CD4-positive, alpha-beta memory T cell (primary cell): ENCODE data around the gene CDHR5. TPM values are rescaled to one million over a fixed set of nuclear protein-coding genes. Genes with fewer than 3 reads are reported as not detected.

ENCODE experiments used
- CTCF ChIA-PET: fragments of 350-600 bp; sonication (Branson Sonifier 250); formaldehyde crosslinking; loops from one replicate; lab custom pipeline; 2021; ENCODE audit warnings: inconsistent platforms; ENCODE audit not compliant: partially characterized antibody; lab: Charles Lee
- POLR2A ChIA-PET: fragments of 350-600 bp; sonication (Branson Sonifier 250); formaldehyde crosslinking; loops from one replicate; lab custom pipeline; 2021; ENCODE audit not compliant: partially characterized antibody; lab: Charles Lee
- DNase-seq, 5 donors: peaks; one replicate each; pipeline versions ENCODE4 v3.0.0 to v3.0.0-alpha.2; 2020 to 2022; ENCODE audit warnings: mixed read lengths in 1 of 5
- H3K27ac ChIP-seq: one replicate; pipeline ENCODE4 v1.7.0; 2013; ENCODE audit warnings: low read depth, low read length
- H3K27me3 ChIP-seq: 2 replicates; pipeline ENCODE4 v1.7.0; 2013; ENCODE audit warnings: mild to moderate bottlenecking, low read length, moderate library complexity; ENCODE audit not compliant: insufficient read depth
- H3K36me3 ChIP-seq: 2 replicates; pipeline ENCODE4 v1.7.0; 2013; ENCODE audit warnings: mild to moderate bottlenecking, low read length, moderate library complexity; ENCODE audit not compliant: insufficient read depth
- H3K4me1 ChIP-seq: 2 replicates; pipeline ENCODE4 v1.7.0; 2013; ENCODE audit warnings: mild to moderate bottlenecking, low read length, moderate library complexity; ENCODE audit not compliant: insufficient read depth
- H3K4me3 ChIP-seq, 2 donors: one replicate each; pipeline ENCODE4 v1.7.0; 2013; ENCODE audit warnings: low read length in 2 of 2, mild to moderate bottlenecking in 1 of 2
- H3K9me3 ChIP-seq, 2 donors: one replicate each; pipeline ENCODE4 v1.7.0; 2013; ENCODE audit warnings: low read length in 2 of 2, control low read depth in 1 of 2; ENCODE audit not compliant: control insufficient read depth in 1 of 2
- H3K27ac Mint-ChIP-seq, 7 donors: one replicate each; pipeline ENCODE4 v1.8.0; 2020 to 2021; ENCODE audit warnings: mixed read lengths in 7 of 7, mild to moderate bottlenecking in 6 of 7, inconsistent platforms in 3 of 7, moderate library complexity in 3 of 7
- H3K27me3 Mint-ChIP-seq, 2 donors: one replicate each; pipeline ENCODE4 v1.8.0; 2020 to 2021; ENCODE audit warnings: mixed read lengths in 2 of 2
- H3K36me3 Mint-ChIP-seq, 2 donors: one replicate each; pipeline ENCODE4 v1.8.0; 2020 to 2021; ENCODE audit warnings: mixed read lengths in 2 of 2, inconsistent platforms in 1 of 2, mild to moderate bottlenecking in 1 of 2
- H3K4me1 Mint-ChIP-seq, 4 donors: one replicate each; pipeline ENCODE4 v1.8.0; 2020 to 2021; ENCODE audit warnings: mixed read lengths in 4 of 4, mild to moderate bottlenecking in 1 of 4
- H3K4me3 Mint-ChIP-seq, 8 donors: one replicate each; pipeline ENCODE4 v1.8.0; 2020 to 2021; ENCODE audit warnings: mixed read lengths in 8 of 8, mild to moderate bottlenecking in 7 of 8, moderate library complexity in 6 of 8, inconsistent platforms in 3 of 8
- H3K9me3 Mint-ChIP-seq, 8 donors: one replicate each; pipeline ENCODE4 v1.8.0; 2020 to 2021; ENCODE audit warnings: mixed read lengths in 8 of 8, mild to moderate bottlenecking in 5 of 8, inconsistent platforms in 3 of 8, moderate library complexity in 1 of 8
- intact Hi-C: fragments of 100-400 bp; cut with micrococcal nuclease; formaldehyde crosslinking; loops from one replicate; pipeline ENCODE4 v1.15.1; 2023
- polyA plus RNA-seq, 2 donors: library from polyadenylated mRNA; unstranded; fragments of 300-500 nt; fragmentation: Illumina TruSeq; gene quantifications; one replicate each; pipeline ENCODE4 v1.2.3, GENCODE V29; 2021
- total RNA-seq, 2 experiments: library from RNA; stranded (reverse); gene quantifications; one replicate each; pipeline ENCODE4 v1.2.3, GENCODE V29; 2021

The CDHR5 gene, protein sequence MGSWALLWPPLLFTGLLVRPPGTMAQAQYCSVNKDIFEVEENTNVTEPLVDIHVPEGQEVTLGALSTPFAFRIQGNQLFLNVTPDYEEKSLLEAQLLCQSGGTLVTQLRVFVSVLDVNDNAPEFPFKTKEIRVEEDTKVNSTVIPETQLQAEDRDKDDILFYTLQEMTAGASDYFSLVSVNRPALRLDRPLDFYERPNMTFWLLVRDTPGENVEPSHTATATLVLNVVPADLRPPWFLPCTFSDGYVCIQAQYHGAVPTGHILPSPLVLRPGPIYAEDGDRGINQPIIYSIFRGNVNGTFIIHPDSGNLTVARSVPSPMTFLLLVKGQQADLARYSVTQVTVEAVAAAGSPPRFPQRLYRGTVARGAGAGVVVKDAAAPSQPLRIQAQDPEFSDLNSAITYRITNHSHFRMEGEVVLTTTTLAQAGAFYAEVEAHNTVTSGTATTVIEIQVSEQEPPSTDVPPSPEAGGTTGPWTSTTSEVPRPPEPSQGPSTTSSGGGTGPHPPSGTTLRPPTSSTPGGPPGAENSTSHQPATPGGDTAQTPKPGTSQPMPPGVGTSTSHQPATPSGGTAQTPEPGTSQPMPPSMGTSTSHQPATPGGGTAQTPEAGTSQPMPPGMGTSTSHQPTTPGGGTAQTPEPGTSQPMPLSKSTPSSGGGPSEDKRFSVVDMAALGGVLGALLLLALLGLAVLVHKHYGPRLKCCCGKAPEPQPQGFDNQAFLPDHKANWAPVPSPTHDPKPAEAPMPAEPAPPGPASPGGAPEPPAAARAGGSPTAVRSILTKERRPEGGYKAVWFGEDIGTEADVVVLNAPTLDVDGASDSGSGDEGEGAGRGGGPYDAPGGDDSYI
- total RNA-seq, result not detected
- polyA plus RNA-seq, result not detected

DNA sequence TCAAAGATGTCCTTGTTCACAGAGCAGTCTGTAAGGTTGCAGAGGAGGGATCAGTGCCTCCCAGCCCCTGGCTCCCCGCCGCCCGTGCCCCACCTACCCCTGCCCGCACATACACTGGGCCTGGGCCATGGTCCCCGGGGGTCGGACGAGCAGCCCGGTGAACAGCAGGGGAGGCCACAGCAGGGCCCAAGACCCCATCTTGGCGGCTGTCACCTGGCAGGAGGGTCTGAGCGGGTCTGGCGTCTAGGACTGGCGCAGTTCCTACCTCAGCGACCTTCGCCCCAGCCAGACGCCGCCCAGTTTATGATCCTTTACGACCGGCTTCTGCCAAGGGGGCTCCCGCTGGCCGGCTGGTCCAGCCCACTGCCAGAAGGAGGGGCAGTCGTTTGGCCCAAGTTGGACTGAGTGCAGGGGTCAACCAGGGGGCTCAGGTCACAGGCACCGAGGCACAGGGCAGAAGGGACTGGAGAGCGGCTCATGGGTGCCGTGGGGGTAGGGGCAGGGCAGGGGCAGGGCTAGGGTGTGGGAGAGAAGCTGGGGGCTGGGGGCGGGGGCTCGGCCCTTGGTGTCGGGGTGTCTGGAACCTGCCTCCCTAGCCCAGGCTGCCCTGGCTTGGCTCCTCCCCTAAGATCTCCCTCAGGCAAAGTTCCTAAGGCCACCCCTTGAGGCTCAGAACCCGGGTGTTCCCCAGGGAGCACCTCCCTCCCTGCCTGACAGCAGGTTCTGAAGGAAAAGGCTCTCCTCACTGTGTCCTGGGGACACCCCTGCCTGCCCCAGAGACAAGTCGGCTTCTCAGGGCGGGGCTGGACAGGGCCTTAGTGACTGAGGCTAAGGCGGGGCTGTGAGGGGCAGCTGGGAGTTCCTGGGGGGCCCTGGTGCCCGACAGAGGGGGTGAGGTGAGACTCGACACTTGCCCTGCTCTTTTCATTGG, at the start of gene CDHR5:
Gene CDHR5 (minus strand): TSS at position 251 of the 931 bp plus-strand sequence. CDS start 53 bp downstream, at position 198.
- Mint-ChIP-seq H3K36me3 (peaks cover 0 to 6% of the 10 kb centered on the region in 2 donors), H3K4me1 (peaks cover 14 to 23% (median 17%) of the 10 kb centered on the region in 4 donors), H3K4me3 (no peak within 1 kb of the TSS), H3K27ac (no peak within 1 kb of the TSS), H3K27me3 (peaks cover 12 to 17% of the 10 kb centered on the region in 2 donors), H3K9me3 (peaks cover 0 to 4% (median 0%) of the 10 kb centered on the region in 8 donors)
- no peaks in the 10 kb centered on the region for H3K27me3 ChIP-seq
- intact Hi-C loops, result no loop called here
- CTCF ChIA-PET, result no interaction called here
- H3K9me3 ChIP-seq, result no peaks in the 10 kb centered on the region
- no peaks in the 10 kb centered on the region for H3K36me3 ChIP-seq
- H3K27ac ChIP-seq, result no peak within 1 kb of the TSS
- H3K4me3 ChIP-seq, result no peak within 1 kb of the TSS
- POLR2A ChIA-PET, result no interaction called here
- peak in 1 of 5 donors; percentile 36 for DNase-seq
- peaks cover 15% of the 10 kb centered on the region for H3K4me1 ChIP-seq

DNA sequence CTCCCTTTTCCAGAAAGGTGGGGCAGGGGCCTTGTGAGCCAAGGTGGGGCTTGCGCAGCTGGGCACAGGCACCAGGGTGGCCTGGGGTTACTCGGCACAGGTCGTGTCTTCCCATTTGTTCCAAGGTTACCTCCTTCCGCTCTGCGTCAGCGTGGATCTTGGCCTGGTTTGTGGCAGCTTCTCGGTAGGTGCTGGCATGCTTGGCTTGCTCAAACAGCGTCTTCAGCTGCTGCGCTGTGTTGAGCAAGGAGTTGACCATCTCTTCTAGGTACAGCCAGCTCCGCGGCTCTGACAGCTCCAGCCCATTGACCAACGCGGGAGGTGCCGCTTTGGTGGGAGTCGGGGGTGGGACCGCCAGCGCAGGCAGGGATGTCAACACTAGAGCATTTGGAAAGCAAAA, 49.7 kb upstream of the CDHR5 start:
- Mint-ChIP-seq H3K9me3 (no peaks in the 10 kb centered on the region), H3K27ac (no peak overlapping the region), H3K4me1 (peaks cover 0 to 2% (median 0%) of the 10 kb centered on the region in 4 donors), H3K4me3 (no peak overlapping the region), H3K36me3 (peaks cover 25 to 44% of the 10 kb centered on the region in 2 donors), H3K27me3 (no peaks in the 10 kb centered on the region)
- intact Hi-C loops, result no loop called here
- DNase-seq, result no peak
- Histone ChIP-seq H3K36me3 (peaks cover 15% of the 10 kb centered on the region), H3K27ac (no peak overlapping the region), H3K4me3 (no peak overlapping the region), H3K4me1 (no peaks in the 10 kb centered on the region), H3K9me3 (no peaks in the 10 kb centered on the region), H3K27me3 (no peaks in the 10 kb centered on the region)
- POLR2A ChIA-PET, result no interaction called here
- CTCF ChIA-PET, result interaction anchor here (1.4 kb wide), 2 partner anchors 49 to 65 kb away, joined by 3 to 4 read pairs; no protein-coding TSS in a partner anchor

DNA sequence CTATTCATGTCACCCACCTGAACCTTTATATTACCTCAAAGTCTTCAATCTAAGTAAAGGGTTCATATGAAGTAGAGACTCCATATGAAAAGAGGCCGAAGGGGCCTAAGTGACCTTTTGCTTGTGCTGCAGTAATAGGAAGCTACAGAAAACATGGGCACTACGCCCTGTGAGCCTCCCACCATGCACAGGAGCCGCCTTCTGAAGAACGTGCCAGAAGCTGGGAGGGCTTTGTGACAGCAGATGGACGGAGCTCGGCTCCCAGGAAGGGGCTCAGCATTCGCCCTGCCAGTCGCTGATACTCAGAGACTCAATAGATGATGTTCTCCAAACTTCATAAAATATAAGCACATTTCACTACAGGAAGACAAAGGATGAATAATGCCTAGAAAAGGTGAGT, 49.1 kb upstream of the CDHR5 start:
- no peaks in the 10 kb centered on the region for H3K9me3 ChIP-seq
- H3K27ac ChIP-seq, result no peak overlapping the region
- H3K27me3 ChIP-seq, result no peaks in the 10 kb centered on the region
- no peaks in the 10 kb centered on the region for H3K4me1 ChIP-seq
- POLR2A ChIA-PET, result no interaction called here
- intact Hi-C loops, result no loop called here
- peak overlapping the region in 3 of 7 donors; percentile 22 to 87 (median 32) for H3K27ac Mint-ChIP-seq
- H3K4me1 Mint-ChIP-seq, result peaks cover 0 to 2% (median 0%) of the 10 kb centered on the region in 4 donors
- no peak for DNase-seq
- no peaks in the 10 kb centered on the region for H3K9me3 Mint-ChIP-seq
- CTCF ChIA-PET, result interaction anchor here (1.4 kb wide), 2 partner anchors 49 to 66 kb away, joined by 3 to 4 read pairs; no protein-coding TSS in a partner anchor
- peaks cover 15% of the 10 kb centered on the region for H3K36me3 ChIP-seq
- H3K4me3 ChIP-seq, result no peak overlapping the region
- H3K27me3 Mint-ChIP-seq, result no peaks in the 10 kb centered on the region
- H3K36me3 Mint-ChIP-seq, result peaks cover 25 to 42% of the 10 kb centered on the region in 2 donors
- H3K4me3 Mint-ChIP-seq, result no peak overlapping the region

DNA sequence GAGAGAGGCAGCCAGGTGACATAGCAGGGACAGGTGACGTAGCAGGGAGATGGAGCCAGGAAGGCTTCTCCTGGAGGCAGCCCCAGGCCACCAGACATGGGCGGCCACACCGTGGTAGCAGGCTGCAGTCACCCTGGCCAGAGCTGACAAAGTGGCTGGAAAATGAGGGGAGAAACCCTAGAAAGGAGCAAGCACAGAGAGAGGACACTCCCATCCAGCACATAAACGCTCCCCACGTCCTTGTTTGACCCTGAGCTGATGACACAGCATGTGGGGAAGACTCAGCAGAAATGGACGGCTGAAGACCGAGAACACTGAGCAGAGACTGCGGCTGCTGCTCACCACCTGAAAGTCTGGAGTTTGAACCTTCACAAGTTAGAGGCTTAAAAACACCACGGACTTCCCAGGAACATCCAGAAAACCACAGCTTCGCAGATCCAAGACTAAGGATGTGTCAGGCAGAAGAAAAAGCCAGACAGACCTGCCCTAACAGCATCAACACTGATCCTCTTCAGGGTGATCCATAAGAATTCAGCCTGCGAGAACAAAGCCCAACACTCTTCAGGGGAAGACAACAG, 41.0 kb upstream of the CDHR5 start:
- H3K27me3 ChIP-seq, result no peaks in the 10 kb centered on the region
- Mint-ChIP-seq H3K4me3 (no peak overlapping the region), H3K27me3 (no peaks in the 10 kb centered on the region), H3K27ac (peak overlapping the region in 1 of 7 donors; percentile 67), H3K4me1 (peaks cover 0 to 3% (median 0%) of the 10 kb centered on the region in 4 donors), H3K9me3 (peaks cover 0 to 3% (median 0%) of the 10 kb centered on the region in 8 donors), H3K36me3 (peaks cover 5 to 22% of the 10 kb centered on the region in 2 donors)
- CTCF ChIA-PET, result interaction anchor here (2.1 to 2.5 kb wide), 2 partner anchors 10 to 57 kb away, joined by 6 to 8 read pairs; no protein-coding TSS in a partner anchor
- no peak for DNase-seq
- H3K4me1 ChIP-seq, result no peaks in the 10 kb centered on the region
- no peak overlapping the region for H3K27ac ChIP-seq
- no peak overlapping the region for H3K4me3 ChIP-seq
- peaks cover 11% of the 10 kb centered on the region for H3K36me3 ChIP-seq
- H3K9me3 ChIP-seq, result no peaks in the 10 kb centered on the region
- POLR2A ChIA-PET, result no interaction called here
- intact Hi-C loops, result no loop called here

DNA sequence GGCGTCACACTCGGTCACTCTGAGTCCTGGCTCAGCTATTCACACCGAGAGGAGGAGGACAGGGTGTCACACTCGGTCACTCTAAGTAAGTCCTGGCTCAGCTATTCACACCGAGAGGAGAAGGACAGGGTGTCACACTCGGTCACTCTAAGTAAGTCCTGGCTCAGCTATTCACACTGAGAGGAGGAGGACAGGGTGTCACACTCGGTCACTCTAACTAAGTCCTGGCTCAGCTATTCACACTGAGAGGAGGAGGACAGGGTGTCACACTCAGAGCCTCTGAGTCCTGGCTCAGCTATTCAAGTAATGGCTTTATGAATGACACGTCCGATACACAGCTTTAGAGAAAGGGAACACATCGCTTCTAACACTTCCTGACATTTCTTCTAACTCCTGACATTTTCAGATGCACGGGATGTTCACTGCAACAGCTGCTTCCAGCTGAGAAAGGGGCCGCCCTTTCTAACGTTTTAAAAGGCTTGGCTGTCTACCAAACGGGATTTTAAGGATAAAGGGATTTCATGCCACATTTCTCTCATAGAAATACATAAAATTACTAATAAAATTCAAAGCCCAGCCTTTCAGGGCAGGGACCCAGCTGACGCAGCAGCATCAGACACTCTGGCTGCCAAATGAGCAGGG, 40.4 kb upstream of the CDHR5 start:
- peaks cover 5 to 22% of the 10 kb centered on the region in 2 donors for H3K36me3 Mint-ChIP-seq
- Histone ChIP-seq H3K9me3 (no peaks in the 10 kb centered on the region), H3K27ac (no peak overlapping the region), H3K27me3 (no peaks in the 10 kb centered on the region), H3K36me3 (peaks cover 15% of the 10 kb centered on the region), H3K4me3 (no peak overlapping the region), H3K4me1 (no peaks in the 10 kb centered on the region)
- CTCF ChIA-PET, result interaction anchor here (2.1 to 2.5 kb wide), 2 partner anchors 9 to 58 kb away, joined by 6 to 8 read pairs; no protein-coding TSS in a partner anchor
- no peaks in the 10 kb centered on the region for H3K27me3 Mint-ChIP-seq
- H3K4me3 Mint-ChIP-seq, result no peak overlapping the region
- no peak overlapping the region for H3K27ac Mint-ChIP-seq
- POLR2A ChIA-PET, result no interaction called here
- no peak for DNase-seq
- peaks cover 0 to 3% (median 0%) of the 10 kb centered on the region in 8 donors for H3K9me3 Mint-ChIP-seq
- intact Hi-C loops, result no loop called here
- H3K4me1 Mint-ChIP-seq, result peaks cover 0 to 3% (median 0%) of the 10 kb centered on the region in 4 donors
